HPDE6-E6E7 (cell line): ENCODE data around the gene KRABD2.
"Not testable (repeated sequence)": the region's sequence is repeated elsewhere in the genome, so short reads cannot be mapped to it uniquely, and the experiment has no call there.

Experiments used
- DNase-seq: peaks from one replicate; pipeline ENCODE4 v3.0.0; 2011; ENCODE audit warnings: missing footprints; ENCODE audit errors: extremely low spot score

KRABD2 gene

DNA sequence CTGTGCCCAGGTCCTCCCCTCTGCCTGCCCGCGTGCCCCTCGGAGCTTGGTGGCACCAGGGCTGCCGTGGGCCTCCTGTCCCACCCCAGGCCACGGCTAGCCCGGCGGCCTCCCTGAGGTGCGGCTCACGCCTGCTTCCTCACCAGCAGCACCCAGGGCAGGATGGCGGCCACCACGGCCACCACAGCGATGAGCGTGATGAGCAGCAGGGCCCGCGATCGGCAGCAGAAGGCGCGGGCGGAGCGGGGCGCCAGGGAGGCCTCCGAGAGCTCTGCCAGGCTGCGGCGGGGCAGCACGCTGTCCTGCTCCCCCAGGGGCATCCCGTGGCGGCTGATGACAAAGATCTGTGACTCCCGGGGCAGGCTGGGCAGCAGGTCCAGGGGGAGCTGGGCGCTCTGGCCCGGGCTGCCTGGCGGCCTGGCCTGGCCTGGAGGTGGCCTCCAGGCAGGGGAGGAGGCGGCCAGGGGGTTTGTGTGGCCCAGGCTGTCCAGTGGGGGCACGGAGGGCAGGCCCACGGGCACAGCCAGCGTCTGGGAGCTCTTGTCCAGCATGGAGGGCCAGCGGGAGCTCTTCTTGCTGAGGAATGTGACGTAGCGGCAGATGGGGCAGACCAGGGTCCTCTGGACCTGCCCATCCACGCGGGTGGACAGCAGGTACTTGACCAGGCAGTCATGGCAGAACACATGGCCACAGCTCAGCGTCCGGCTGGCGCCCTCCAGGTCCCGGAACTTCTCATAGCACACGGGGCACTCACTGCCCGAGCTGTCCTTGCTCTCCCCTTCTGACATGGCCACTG, 16.4 kb upstream of the KRABD2 start:
- DNase-seq = no peak

DNA sequence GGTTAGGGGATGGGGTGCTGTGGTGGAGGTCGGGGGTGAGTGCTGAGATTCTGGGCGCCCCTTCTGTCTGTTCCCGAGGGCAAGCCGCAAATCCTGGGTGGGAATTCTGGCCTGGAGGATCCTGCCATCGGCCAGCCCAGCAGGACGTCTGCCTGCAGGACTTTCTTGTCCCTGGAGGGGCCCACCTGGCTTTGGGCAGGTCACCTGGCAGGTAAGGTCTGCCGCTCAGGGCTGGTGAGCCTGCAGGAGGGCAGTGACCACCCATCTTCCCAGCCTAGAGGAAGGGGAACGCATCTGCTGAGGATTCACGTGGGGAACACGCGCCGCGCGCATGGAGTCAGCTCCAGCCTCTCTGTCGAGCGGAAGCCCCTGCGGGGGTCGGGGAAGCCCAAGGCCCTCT, 15.8 kb upstream of the KRABD2 start:
- no peak for DNase-seq

DNA sequence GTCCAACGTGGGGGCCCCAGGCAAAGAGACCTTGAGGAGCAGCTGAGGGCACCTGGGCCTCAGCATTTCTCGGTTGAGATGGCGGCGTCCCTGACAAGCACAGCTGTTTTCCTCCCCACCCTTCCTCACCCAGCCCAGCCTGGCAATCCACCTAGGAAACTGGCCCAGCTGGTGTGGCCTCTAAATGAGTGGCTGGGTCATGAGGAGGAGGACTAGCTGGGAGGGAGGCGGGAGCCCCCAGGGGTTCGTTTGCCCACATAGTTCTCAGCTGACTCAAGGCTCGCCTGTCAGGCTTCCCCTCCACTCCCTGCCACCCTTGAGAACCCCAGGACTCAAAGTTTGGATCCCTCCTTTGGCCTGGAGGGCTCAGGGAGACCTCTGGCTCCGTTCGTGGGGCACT, 15.2 kb upstream of the KRABD2 start:
- peak; percentile 44 for DNase-seq

DNA sequence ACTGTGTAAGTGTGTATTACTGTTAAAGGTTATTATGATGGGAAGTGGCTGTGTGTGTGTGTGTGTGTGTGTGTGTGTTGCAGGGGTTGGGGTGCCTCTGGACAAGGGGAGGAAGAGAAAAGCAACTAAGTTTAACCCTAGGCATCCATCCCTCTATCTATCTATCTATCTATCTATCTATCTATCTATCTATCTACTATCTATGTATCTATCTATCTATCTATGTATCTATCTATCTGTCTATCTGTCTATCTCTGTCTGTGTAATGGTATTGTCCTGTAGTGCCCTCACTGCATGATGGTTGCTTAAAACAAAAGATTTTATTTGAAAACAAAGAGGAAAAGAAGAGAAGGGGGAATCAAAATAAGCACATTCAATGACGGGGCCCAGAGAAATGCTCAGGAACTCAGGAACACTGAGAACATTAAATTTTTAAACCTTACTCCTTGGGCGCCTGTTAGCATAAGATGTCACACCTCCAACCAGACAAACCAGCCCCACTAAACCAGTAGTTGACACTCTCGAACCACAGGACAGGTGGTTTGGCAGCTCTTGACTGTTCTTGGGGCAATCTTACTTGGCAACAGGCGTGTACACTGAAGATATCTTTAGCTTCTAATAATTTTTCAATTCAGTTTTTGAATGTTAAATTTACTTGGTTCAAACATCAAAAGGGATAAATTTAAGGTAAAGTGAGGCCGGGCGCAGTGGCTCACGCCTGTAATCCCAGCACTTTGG, 11.6 kb upstream of the KRABD2 start:
- DNase-seq = no peak

DNA sequence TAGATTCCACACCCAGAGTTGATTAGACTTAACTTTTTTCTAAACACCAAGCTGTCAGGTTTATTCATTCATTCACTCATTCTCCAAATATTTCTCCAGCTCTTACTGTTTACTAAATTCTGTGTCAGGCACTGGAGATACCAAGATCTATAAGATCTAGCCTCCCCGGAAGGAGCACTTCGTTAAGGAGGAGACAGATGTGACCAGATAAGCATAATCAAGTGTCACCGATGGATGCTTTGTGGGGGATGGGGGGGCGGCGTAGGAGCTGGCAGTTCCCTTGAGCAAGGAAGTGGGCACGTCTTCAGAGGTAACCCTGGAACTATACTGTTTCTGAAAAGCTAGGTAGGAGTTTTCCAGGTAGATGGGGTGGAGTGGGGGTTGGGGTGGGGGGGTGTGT, 10.3 kb upstream of the KRABD2 start:
- no peak for DNase-seq

DNA sequence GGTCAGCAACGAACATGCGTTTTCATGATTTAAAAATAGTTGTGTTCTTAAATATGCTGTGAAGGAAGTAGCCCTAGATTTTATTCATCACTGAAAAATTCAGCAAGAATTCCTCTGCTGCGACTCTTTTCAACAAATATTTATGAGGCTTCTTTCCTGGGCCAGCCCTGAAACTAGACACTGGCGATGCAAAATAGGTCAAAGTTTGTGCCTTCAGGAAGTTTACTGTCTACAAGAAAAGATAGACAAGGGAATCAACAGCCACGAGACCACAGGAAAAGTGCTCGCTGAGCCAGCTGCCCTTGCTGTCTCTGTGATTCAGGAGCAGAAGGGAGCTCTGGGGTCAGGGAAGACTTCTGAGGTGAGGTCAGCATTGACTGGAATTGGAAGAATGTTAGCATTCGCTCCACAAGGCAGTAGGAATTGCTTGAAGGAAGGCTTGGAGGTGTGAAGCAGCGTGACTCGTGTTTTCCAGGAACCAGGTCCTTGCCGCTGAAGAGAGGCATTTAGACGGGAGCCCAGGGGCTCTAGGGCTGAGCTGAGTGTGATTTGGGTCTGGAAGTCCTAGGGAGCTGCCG, 8.4 kb upstream of the KRABD2 start:
- no peak for DNase-seq

DNA sequence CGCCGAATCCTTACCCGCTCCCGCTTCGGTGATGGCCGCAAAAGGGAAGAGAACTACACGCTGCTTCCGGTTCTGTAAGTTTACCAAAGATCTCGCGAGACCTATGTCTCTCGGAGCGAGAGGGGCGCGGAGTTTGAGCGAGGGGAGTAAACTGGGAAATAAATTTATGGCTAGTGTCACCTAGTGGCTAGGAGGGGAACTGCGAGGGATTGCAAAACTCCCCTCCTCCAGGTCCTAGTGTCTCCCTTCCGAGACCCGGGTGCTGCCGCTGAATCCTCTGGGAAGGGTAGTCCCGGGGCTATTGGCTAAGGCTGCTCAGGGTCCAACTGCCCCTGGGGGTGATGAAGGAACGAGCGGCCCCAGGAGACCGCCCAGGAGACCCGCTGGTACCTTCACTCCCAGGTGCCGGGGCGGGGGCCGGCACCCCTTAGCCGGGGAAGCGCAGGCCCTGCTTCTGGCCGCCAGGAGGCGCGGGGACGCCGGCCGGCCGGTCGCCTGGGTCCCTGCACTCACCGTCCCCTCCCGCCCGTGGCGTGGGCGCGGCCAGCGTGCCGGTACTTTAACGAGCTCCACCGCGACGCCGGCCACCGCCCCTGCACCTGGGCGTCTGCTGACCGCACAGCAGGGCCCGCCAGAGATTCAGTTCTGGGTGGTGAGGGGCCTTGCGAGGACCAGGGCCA, 6.8 kb upstream of the KRABD2 start, which contains the start of gene RPL26:
RPL26 (minus strand) TSS at position 51 of the 680 bp plus-strand sequence. CDS start 883 bp downstream, outside the sequence.
- peak; percentile 85 for DNase-seq

DNA sequence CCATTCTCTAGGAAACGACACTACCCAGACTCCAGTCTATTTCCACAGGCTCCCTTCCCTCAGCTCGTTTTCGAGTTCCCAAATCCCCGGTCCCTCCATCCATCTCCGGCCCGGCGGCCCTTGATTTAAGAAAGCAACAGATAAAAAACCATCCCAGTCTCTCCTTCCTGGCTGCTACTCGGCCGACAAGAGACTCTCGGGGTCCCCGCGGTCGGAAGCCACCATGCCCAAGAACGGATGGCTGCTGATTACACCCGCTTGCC, 6.3 kb upstream of the KRABD2 start:
- DNase-seq = no peak

DNA sequence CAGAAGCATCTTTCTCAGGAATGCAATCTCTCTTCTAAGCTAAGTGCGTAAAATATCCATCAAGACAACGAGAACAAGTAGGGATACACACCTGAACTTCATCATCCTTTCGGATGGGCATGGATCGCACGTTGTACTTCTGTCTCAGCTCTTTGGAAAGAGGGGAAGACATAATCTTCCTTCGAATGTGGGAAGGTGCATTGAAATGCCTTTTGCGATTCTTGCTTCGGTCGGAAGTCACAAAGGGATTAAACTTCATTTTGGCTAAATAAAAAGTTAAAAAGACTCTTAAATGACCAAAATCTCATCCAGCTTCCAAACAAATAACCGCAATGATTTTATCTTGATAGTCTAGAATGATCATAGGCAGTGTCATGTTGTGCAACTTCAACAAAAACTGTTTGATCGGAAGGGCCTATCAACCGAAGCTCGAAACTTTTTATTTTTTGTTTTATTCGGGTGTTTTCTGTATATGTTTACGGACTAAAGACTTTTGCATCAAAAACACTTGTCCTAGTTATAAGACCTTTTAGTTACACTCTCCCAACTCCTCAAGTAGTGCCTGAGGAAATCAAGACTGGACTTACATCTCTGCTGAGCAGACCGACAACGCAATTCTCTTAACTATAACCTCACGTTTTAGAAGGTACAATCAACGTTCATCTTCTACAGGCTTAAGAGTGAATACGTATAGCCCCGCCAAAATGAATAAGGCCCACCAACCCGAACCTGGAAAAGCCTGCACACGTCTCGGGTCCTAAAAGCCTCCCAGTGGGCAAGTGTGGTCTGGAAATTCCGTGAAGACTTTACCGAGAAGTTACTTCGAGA, 5.8 kb upstream of the KRABD2 start:
- DNase-seq = no peak

DNA sequence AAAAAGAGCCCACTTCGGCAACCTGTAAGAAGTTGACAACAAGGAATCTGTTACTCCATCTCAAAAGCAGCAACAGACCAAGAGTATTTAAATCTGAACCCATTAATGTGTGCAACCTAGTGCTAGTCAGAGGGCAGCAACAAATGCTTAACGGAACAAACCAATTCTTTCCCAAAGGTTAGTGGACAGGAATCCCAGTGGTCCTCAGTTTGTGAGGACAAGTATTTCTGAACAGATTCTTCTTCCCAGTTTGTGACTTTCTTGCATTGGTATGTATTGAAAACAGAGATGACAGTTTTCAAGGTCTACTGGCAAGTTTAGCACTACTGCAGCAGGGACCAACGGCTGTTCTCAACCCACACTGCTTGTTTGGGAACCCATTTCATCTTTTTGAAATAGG, 3.5 kb upstream of the KRABD2 start:
- no peak for DNase-seq

DNA sequence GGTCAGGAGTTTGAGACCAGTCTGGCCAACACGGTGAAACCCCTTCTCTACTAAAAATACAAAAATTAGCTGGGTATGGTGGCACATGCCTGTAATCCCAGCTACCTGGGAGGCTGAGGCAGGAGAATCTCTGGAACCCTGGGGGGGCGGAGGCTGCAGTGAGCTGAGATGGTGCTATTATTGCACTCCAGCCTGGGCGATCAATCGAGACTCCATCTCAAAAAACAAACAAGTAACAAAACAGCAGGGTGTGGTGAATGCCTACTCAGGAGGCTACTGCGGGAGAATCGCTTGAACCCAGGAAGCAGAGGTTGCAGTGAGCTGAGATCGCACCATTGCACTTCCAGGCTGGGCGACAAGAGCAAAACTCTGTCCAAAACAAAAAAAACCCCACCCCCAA, 1.6 kb upstream of the KRABD2 start:
- not testable (repeated sequence) for DNase-seq

DNA sequence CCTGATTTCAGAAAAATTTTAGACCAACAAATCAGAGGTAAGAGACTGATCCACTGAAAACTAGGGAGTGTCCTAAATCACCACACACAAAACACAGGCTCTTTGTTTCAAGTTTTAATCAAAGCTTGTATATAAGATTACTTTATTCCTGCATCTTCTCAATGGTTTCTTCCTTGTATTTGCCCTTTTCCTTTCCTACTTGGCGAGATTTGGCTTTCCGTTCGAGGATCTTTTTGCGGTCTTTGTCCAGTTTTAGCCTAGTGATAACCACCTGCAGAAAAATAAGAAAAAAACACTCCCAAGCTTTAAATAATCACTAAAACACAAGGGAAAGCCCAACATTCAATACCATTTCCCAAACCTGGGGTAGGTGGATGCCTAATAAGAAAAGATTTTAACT, 918 bp upstream of the KRABD2 start:
- DNase-seq = no peak

DNA sequence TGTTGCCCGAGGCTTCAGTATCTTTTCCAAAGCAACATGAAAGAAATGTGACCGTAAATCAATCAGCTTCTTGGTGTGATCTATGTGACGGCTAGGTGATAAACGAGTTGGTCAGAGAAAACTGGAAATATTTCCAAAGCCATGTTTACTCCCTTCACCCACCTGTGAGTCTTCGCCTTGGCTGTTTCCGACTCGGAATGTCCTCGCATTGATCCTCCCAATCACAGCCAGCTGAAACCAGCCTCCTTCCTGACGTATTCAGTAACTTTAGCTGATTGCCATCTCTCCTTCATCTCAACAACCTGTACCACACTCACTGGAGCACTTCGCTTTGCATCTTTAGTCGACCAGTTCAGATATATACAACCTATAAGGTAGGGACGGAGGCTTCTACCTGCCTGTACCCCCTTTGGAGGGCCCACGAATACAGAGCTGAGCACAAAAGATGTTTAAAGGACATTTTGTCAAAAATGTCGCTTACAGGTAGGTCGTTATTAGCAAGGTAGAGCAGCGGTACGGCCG, 705 bp downstream of the KRABD2 start:
- DNase-seq = no peak

DNA sequence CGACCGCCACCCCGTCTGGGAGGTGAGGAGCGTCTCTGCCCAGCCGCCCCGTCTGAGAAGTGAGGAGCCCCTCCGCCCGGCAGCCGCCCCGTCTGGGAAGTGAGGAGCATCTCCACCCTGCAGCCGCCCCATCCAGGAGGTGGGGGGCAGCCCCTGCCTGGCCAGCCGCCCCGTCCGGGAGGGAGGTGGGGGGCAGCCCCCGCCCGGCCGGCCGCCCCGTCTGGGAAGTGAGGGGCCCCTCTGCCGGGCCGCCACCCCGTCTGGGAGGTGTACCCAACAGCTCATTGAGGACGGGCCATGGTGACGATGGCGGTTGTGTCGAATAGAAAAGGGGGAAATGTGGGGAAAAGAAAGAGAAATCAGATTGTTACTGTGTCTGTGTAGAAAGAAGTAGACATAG, 2.6 kb downstream of the KRABD2 start:
- not testable (repeated sequence) for DNase-seq

DNA sequence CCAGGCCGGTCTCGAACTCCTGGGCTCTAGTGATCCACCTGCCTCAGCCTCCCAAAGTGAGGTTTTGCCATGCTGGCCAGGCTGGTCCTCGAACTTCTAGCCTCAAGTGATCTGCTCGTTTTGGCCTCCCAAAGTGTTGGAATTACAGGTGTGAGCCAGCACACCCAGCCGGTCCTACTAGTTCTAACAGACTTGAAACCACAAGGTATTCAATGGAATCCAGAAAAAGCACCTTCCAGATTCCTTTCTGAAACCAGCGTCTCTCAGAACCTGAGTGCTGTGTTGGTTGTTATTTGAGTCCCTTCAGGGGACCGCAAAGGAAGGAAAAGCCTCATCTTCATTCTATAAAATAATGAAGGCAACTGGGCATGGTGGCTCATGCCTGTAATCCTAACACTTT, 4.1 kb downstream of the KRABD2 start:
- no peak for DNase-seq

DNA sequence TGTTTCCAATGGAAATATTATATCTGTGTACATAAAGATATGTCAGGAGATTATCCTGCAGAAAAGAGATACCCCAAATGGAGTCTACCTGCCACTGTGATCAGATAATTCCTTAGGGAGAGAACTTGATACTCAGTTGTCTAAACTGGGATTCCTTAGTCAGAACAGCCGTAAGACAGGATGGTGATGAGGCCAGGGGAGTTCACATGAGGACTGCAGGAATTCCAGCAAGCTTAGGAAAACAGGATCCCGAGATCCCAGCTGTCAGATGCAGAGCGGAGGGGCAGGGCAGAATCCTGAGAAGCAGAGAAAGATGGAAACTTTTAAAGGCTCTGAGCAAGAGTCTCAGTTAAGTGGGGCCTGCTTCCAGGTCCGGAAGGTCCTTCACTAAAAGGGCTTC, 4.7 kb downstream of the KRABD2 start:
- DNase-seq = no peak

DNA sequence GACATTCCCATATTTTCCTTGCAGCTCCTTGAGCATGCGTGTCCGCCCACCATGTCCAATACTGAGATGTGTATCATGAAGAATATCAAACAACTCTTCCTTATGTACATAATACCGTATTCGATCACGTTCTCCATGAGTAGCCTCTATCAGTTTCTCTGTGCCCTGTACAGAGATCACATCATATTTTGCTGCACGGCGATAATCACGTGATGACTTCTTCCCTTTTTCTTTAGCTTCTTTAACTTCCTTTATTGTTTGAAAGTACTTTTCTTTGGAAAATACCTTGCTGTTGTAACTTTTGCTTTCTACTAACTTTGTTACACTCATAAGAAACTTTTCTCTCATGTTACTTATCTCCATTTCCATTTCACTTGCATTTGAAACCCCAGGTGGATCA, 6.6 kb downstream of the KRABD2 start:
- DNase-seq = no peak

DNA sequence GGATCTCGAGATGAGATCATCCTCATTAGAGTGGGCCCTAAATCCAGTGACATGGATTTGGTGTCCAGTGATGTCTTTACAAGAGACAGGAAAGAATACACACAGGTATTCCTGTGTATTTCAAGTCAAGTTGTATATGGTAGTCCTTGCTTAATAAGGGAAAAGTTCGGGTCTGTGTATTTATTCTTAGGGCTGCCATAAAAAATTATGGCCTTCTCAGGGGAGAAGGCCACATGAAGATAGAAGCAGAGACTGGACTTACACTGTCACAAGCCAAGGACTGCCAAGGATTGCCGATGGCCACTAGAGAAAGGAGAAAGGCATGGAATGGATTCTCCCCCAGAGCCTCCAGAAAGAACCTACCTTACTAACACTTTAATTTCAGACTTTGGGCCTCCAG, 8.3 kb downstream of the KRABD2 start:
- no peak for DNase-seq

DNA sequence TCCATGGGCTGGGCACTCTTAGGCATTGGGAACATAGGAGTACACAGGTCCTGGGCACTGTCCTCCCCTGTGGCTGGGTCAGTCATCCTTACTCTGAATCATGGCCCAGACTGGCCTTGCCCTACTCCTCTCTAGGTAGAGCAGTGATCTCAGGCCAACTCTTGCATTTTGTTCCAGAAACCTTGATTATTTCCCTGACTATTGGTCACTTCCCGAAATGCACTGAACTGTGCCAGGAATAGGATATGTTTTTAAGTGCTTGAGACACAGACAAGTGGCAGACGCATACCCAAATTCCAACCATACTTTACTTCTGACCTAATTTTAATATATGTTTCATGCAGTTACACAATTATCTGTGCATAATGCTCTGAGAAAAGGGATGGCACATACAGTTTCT, 10.3 kb downstream of the KRABD2 start:
- DNase-seq = no peak

DNA sequence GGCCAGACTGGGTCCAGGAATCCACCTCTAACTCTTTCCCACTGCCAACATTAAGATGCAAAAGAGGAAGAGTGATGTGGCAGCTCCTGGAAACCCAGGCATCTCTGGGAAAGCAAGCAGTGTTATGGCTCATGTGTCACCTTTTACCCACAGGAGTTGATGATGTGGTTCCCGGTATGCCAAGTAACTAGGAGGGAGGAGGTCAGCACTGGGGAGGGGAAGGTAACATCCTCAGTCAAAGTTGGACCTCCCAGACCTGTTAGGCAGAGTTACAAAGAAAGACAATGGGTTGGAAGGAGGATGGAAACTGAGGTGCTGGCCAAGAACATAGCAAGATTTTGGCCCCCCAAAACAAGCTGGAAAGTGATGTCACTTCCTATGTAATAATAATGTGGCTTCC, 11.4 kb downstream of the KRABD2 start:
- DNase-seq = no peak

DNA sequence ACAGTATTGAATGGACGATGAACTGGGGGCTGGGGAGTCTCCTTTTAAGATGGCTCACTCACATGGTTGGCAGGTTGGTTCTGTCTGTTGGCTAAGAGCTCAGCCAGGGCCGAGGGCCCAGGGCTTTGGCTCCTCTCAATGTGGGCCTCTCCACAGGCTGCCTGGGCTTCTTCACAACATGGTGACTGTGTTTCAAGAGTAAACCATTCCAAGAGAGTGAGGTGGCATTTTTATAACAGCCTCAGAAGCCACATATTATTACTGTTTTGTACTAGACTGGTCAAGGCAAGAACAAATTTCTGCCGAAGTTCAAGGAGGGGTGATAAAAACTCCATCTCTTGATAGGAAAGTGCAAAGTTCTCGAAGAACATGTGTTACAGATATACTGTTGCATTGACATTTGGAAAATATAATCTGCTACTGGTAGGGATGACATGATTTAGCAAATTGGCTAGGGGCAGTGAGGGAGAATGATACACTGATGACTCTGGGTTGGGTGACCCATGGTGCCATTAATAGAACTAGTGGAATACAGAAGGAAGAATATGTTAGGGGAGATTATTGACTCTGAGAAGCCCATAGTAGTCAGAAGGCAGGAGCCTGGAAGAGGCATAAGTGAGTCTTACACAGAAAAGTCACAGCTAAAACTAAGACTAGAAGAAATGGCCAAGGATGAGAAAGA, 13.7 kb downstream of the KRABD2 start:
- DNase-seq = no peak
